GM19395 (cell line): ENCODE measurements around the gene NFATC1.

Experiments
- ATAC-seq: cut with Tn5 transposase; IDR thresholded peaks from one replicate; pipeline ENCODE4 v1.9.1; 2021; ENCODE audit warnings: mild to moderate bottlenecking, moderate library complexity; ENCODE audit not compliant: unreplicated experiment

Gene NFATC1

GRCh38 chr18:79566771-79567431 lies 171.2 kb downstream of the NFATC1 start:
- ATAC-seq = no peak

GRCh38 chr18:79567481-79568147 lies 171.9 kb downstream of the NFATC1 start:
- ATAC-seq = no peak

- no peak for ATAC-seq
Measured at GRCh38 chr18:79568543-79569205, 172.9 kb downstream of the NFATC1 start.

GRCh38 chr18:79569720-79570119 lies 174.0 kb downstream of the NFATC1 start:
- no peak for ATAC-seq

- no peak for ATAC-seq
Measured at GRCh38 chr18:79570266-79571201, 174.8 kb downstream of the NFATC1 start.

- no peak for ATAC-seq
Measured at GRCh38 chr18:79571211-79572092, 175.7 kb downstream of the NFATC1 start.

GRCh38 chr18:79572093-79572780 lies 176.5 kb downstream of the NFATC1 start:
- ATAC-seq = no peak

- ATAC-seq = no peak
Measured at GRCh38 chr18:79572848-79573451, 177.2 kb downstream of the NFATC1 start.

GRCh38 chr18:79573921-79574491 lies 178.3 kb downstream of the NFATC1 start:
- ATAC-seq = no peak

- no peak for ATAC-seq
Measured at GRCh38 chr18:79574938-79575525, 179.3 kb downstream of the NFATC1 start.

GRCh38 chr18:79575891-79576685 lies 180.4 kb downstream of the NFATC1 start:
- ATAC-seq = no peak

- ATAC-seq = no peak
Measured at GRCh38 chr18:79576686-79577351, 181.1 kb downstream of the NFATC1 start.

GRCh38 chr18:79577451-79578395 lies 182.0 kb downstream of the NFATC1 start:
- ATAC-seq = no peak

GRCh38 chr18:79578396-79579260 lies 182.9 kb downstream of the NFATC1 start:
- ATAC-seq = no peak
